HCT116 (cell line): Measurements from ENCODE around the gene MAP4K4. TPM values are rescaled to one million over a fixed set of nuclear protein-coding genes. Genes with fewer than 3 reads are reported as not detected.

ENCODE experiments used
- ATAC-seq: fragments of 200-7000 bp; cut with Tn5 transposase; 2 replicates; pipeline ENCODE4 v1.9.1; 2020; ENCODE audit warnings: mild to moderate bottlenecking, moderate library complexity
- BruUV-seq: library from RNA; stranded (reverse); fragments of 400-500 nt; replicated peaks from 2 replicates; lab custom pipeline; 2021; lab: Mats Ljungman, UMichigan
- CTCF ChIA-PET: fragments of 300-600 bp; sonication (Branson Sonifier 250); formaldehyde crosslinking; loops from one replicate; lab custom pipeline; 2021; ENCODE audit warnings: antibody characterized with exemption; lab: Charles Lee
- POLR2A ChIA-PET: fragments of 300-600, 350-600 bp; sonication (Branson Sonifier 250); formaldehyde crosslinking; loops from one replicate; lab custom pipeline; 2021; ENCODE audit warnings: antibody characterized with exemption; lab: Charles Lee
- RAD21 ChIA-PET, 2 experiments: fragments of 300-600 bp; sonication (Branson Sonifier 250); formaldehyde crosslinking; loops; one replicate each; lab custom pipeline; 2023; ENCODE audit warnings: low total read pairs in 2 of 2; ENCODE audit not compliant: uncharacterized antibody in 2 of 2, unreplicated experiment in 2 of 2, low non-redundant PET in 1 of 2; lab: Charles Lee
- DNase-seq: peaks from one replicate; pipeline ENCODE4 v3.0.0-alpha.2; 2010; ENCODE audit warnings: low read depth, low spot score
- H2AFZ ChIP-seq: fragments of 200-600 bp; shearing (Covaris generic), sonication (generic); 2 replicates; pipeline ENCODE4 v1.6.1; 2017; ENCODE audit warnings: low read depth, mixed run types, mixed read lengths, antibody characterized with exemption, low read length; ENCODE audit not compliant: poor library complexity, severe bottlenecking
- H3K27ac ChIP-seq: 2 replicates; pipeline ENCODE4 v1.5.1; 2012; ENCODE audit warnings: low read depth, low read length
- H3K27me3 ChIP-seq: fragments of 200-600 bp; sonication (generic); 2 replicates; pipeline ENCODE4 v1.6.1; 2016; ENCODE audit warnings: mixed run types, low read length, mixed read lengths; ENCODE audit not compliant: insufficient read depth
- H3K36me3 ChIP-seq, 2 experiments: fragments of 200-500 bp in 1 of 2; fragments of 200-600 bp in 1 of 2; sonication (Bioruptor generic) in 1 of 2; sonication (generic) in 1 of 2; 2 replicates each; pipeline versions ENCODE4 v1.5.1 to v1.6.1; 2014 to 2016; ENCODE audit warnings: low read length in 2 of 2, inconsistent platforms in 1 of 2, mixed read lengths in 1 of 2, mixed run types in 1 of 2; ENCODE audit not compliant: insufficient read depth in 2 of 2, control insufficient read depth in 1 of 2
- H3K4me1 ChIP-seq, 2 experiments: fragments of 200-600 bp in 1 of 2; sonication (generic) in 1 of 2; 2 replicates each; pipeline versions ENCODE4 v1.5.1 to v1.6.1; 2012 to 2017; ENCODE audit warnings: low read length in 2 of 2, inconsistent platforms in 1 of 2, mild to moderate bottlenecking in 1 of 2, mixed read lengths in 1 of 2, mixed run types in 1 of 2, moderate library complexity in 1 of 2; ENCODE audit not compliant: insufficient read depth in 2 of 2, control insufficient read depth in 1 of 2
- H3K4me2 ChIP-seq: fragments of 200-600 bp; sonication (generic); 2 replicates; pipeline ENCODE4 v1.6.1; 2017; ENCODE audit warnings: mixed run types, low read length, mixed read lengths
- H3K4me3 ChIP-seq, 2 experiments: fragments of 200-600 bp in 1 of 2; sonication (generic) in 1 of 2; replicated peaks in 1 of 2; 2 replicates each; pipeline ENCODE4 v1.5.1; 2011 to 2016; ENCODE audit warnings: low read length in 2 of 2, control low read depth in 1 of 2, low read depth in 1 of 2, mild to moderate bottlenecking in 1 of 2, mixed read lengths in 1 of 2, mixed run types in 1 of 2
- H3K79me2 ChIP-seq: fragments of 200-600 bp; sonication (generic); 2 replicates; pipeline ENCODE4 v1.6.1; 2017; ENCODE audit warnings: mild to moderate bottlenecking, mixed run types, low read length, moderate library complexity, mixed read lengths; ENCODE audit not compliant: insufficient read depth
- H3K9ac ChIP-seq: fragments of 200-600 bp; sonication (generic); 2 replicates; pipeline ENCODE4 v1.6.1; 2016; ENCODE audit warnings: low read length, mixed read lengths
- H3K9me2 ChIP-seq: fragments of 200-600 bp; sonication (generic), shearing (Covaris generic); 2 replicates; pipeline ENCODE4 v1.6.1; 2017; ENCODE audit warnings: mixed run types, mild to moderate bottlenecking, moderate library complexity; ENCODE audit not compliant: insufficient read depth
- H3K9me3 ChIP-seq, 2 experiments: fragments of 200-500 bp in 1 of 2; fragments of 200-600 bp in 1 of 2; sonication (Bioruptor generic) in 1 of 2; sonication (generic) in 1 of 2; 2 replicates each; pipeline ENCODE4 v1.6.1; 2014 to 2017; ENCODE audit warnings: low read length in 2 of 2, mixed read lengths in 2 of 2, inconsistent platforms in 1 of 2, low read depth in 1 of 2, mild to moderate bottlenecking in 1 of 2, mixed run types in 1 of 2, moderate library complexity in 1 of 2; ENCODE audit not compliant: control insufficient read depth in 1 of 2, insufficient read depth in 1 of 2
- H4K20me1 ChIP-seq: fragments of 200-600 bp; sonication (generic), shearing (Covaris generic); 2 replicates; pipeline ENCODE4 v1.6.1; 2017; ENCODE audit warnings: mixed run types, mild to moderate bottlenecking, moderate library complexity; ENCODE audit not compliant: insufficient read depth
- CBX3 ChIP-seq: IDR thresholded peaks from 2 replicates; pipeline ENCODE4 v1.6.1; 2012; ENCODE audit warnings: low read depth
- EGR1 ChIP-seq: IDR thresholded peaks from 2 replicates; pipeline ENCODE4 v1.6.1; 2012; ENCODE audit warnings: low read depth
- EZH2phosphoT487 ChIP-seq: fragments of 200-600 bp; IDR thresholded peaks from 2 replicates; pipeline ENCODE4 v1.6.1; 2018; ENCODE audit warnings: antibody characterized with exemption, borderline replicate concordance
- FOSL1 ChIP-seq: IDR thresholded peaks from 2 replicates; pipeline ENCODE4 v1.6.1; 2012; ENCODE audit warnings: low read depth
- JUND ChIP-seq: IDR thresholded peaks from 2 replicates; pipeline ENCODE4 v1.6.1; 2012
- POLR2A ChIP-seq: IDR thresholded peaks from 2 replicates; pipeline ENCODE4 v1.7.0; 2011; ENCODE audit warnings: borderline replicate concordance; ENCODE audit not compliant: insufficient read depth, insufficient read length; ENCODE audit errors: extremely low read depth
- POLR2AphosphoS5 ChIP-seq: IDR thresholded peaks from 2 replicates; pipeline ENCODE4 v1.6.1; 2011; ENCODE audit warnings: mild to moderate bottlenecking, low read depth, low read length, moderate library complexity
- SIN3A ChIP-seq: IDR thresholded peaks from 2 replicates; pipeline ENCODE4 v1.6.1; 2012; ENCODE audit warnings: low read depth
- SP1 ChIP-seq: IDR thresholded peaks from 2 replicates; pipeline ENCODE4 v1.6.1; 2012; ENCODE audit warnings: low read depth
- SRF ChIP-seq: IDR thresholded peaks from 2 replicates; pipeline ENCODE4 v1.6.1; 2012; ENCODE audit warnings: low read depth
- ZFX ChIP-seq: fragments of 450-650 bp; IDR thresholded peaks from 2 replicates; pipeline ENCODE4 v1.6.1; 2017
- intact Hi-C: fragments of 100-400 bp; cut with micrococcal nuclease; formaldehyde crosslinking; loops from 2 replicates; pipeline ENCODE4 v1.10.0; 2022
- total RNA-seq: library from RNA; stranded (reverse); gene quantifications from one replicate; pipeline ENCODE4 v1.2.1, GENCODE V29; 2021; ENCODE audit not compliant: unreplicated experiment
- TF ChIP-seq, protein P1 (sequence below): IDR thresholded peaks from 2 replicates; pipeline ENCODE4 v1.6.1; 2012
- TF ChIP-seq, protein P2 (sequence below), 3 experiments: fragments of 200-600 bp in 1 of 3; sonication (generic) in 1 of 3; IDR thresholded peaks in 2 of 3; conservative IDR thresholded peaks in 1 of 3; 2 replicates each; pipeline ENCODE4 v1.5.1; 2012 to 2017; ENCODE audit warnings: low read depth in 2 of 3, low read length in 2 of 3, antibody characterized with exemption in 1 of 3, borderline replicate concordance in 1 of 3, control low read depth in 1 of 3, mild to moderate bottlenecking in 1 of 3, mixed read lengths in 1 of 3, mixed run types in 1 of 3, moderate library complexity in 1 of 3; ENCODE audit not compliant: insufficient read depth in 1 of 3
- TF ChIP-seq, protein P3 (sequence below): IDR thresholded peaks from 2 replicates; pipeline ENCODE4 v1.6.1; 2012
- TF ChIP-seq, protein P4 (sequence below): IDR thresholded peaks from 2 replicates; pipeline ENCODE4 v1.6.1; 2012; ENCODE audit warnings: low read depth

Gene MAP4K4
- total RNA-seq, 1 experiment from 2014 or later: 62.3 TPM

DNA sequence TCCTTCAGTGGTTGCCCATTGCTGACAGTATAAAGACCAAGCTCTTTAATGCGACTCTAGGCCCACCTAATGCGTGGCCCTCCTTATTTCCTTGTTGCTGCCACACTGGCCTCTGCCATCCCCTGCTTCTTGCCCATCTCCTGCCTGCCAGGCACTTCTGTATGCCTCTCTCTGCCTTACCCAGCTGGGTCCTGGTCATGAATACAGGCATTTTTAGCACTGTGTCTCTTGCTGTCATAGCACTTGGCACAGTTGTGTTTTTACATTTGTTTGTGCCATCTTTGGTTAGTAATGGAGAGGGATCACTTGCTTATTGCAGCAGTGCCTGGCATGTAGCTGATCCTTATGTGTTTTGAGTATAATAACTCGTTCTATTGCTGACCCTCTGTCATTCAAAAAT, 38.7 kb downstream of the MAP4K4 start:
- no peaks in the 10 kb centered on the region for H3K9me3 ChIP-seq
- H3K27ac ChIP-seq: no peak overlapping the region
- H3K4me2 ChIP-seq: no peak overlapping the region
- H3K4me1 ChIP-seq: peaks cover 0 to 2% of the 10 kb centered on the region in 2 experiments; a peak in 1 of 4 replicates
- H3K4me3 ChIP-seq: no peak overlapping the region
- H3K27me3 ChIP-seq: no peaks in the 10 kb centered on the region
- ATAC-seq (no peak), DNase-seq (no peak)
- no TSS peak for BruUV-seq
- H3K36me3 ChIP-seq: no peaks in the 10 kb centered on the region
- peaks cover 6% of the 10 kb centered on the region for H4K20me1 ChIP-seq
- ChIA-PET POLR2A (no interaction called here), RAD21 (no interaction called here), CTCF (no interaction called here)
- H3K9ac ChIP-seq: no peak overlapping the region
- H2AFZ ChIP-seq: no peak overlapping the region
- TF ChIP-seq, protein P1, sequence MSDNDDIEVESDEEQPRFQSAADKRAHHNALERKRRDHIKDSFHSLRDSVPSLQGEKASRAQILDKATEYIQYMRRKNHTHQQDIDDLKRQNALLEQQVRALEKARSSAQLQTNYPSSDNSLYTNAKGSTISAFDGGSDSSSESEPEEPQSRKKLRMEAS: no peak
- TF ChIP-seq SIN3A: no peak
- no peak for TF ChIP-seq POLR2AphosphoS5
- TF ChIP-seq, protein P2, sequence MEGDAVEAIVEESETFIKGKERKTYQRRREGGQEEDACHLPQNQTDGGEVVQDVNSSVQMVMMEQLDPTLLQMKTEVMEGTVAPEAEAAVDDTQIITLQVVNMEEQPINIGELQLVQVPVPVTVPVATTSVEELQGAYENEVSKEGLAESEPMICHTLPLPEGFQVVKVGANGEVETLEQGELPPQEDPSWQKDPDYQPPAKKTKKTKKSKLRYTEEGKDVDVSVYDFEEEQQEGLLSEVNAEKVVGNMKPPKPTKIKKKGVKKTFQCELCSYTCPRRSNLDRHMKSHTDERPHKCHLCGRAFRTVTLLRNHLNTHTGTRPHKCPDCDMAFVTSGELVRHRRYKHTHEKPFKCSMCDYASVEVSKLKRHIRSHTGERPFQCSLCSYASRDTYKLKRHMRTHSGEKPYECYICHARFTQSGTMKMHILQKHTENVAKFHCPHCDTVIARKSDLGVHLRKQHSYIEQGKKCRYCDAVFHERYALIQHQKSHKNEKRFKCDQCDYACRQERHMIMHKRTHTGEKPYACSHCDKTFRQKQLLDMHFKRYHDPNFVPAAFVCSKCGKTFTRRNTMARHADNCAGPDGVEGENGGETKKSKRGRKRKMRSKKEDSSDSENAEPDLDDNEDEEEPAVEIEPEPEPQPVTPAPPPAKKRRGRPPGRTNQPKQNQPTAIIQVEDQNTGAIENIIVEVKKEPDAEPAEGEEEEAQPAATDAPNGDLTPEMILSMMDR (IDR thresholded peaks at IDR 0.05 in 2 of 3, conservative IDR thresholded peaks at IDR 0.05 in 1 of 3; ENCODE audit: borderline replicate concordance in 1 of 3, insufficient read depth in 1 of 3, low read depth in 2 of 3, low read length in 2 of 3): no peak
- no peak for TF ChIP-seq JUND
- TF ChIP-seq EGR1: no peak
- TF ChIP-seq FOSL1: no peak
- TF ChIP-seq POLR2A: no peak
- no peak for TF ChIP-seq EZH2phosphoT487
- TF ChIP-seq, protein P3, sequence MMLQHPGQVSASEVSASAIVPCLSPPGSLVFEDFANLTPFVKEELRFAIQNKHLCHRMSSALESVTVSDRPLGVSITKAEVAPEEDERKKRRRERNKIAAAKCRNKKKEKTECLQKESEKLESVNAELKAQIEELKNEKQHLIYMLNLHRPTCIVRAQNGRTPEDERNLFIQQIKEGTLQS: no peak
- no peak for TF ChIP-seq SRF
- no peak for TF ChIP-seq ZFX
- no peak for TF ChIP-seq SP1
- TF ChIP-seq, protein P4, sequence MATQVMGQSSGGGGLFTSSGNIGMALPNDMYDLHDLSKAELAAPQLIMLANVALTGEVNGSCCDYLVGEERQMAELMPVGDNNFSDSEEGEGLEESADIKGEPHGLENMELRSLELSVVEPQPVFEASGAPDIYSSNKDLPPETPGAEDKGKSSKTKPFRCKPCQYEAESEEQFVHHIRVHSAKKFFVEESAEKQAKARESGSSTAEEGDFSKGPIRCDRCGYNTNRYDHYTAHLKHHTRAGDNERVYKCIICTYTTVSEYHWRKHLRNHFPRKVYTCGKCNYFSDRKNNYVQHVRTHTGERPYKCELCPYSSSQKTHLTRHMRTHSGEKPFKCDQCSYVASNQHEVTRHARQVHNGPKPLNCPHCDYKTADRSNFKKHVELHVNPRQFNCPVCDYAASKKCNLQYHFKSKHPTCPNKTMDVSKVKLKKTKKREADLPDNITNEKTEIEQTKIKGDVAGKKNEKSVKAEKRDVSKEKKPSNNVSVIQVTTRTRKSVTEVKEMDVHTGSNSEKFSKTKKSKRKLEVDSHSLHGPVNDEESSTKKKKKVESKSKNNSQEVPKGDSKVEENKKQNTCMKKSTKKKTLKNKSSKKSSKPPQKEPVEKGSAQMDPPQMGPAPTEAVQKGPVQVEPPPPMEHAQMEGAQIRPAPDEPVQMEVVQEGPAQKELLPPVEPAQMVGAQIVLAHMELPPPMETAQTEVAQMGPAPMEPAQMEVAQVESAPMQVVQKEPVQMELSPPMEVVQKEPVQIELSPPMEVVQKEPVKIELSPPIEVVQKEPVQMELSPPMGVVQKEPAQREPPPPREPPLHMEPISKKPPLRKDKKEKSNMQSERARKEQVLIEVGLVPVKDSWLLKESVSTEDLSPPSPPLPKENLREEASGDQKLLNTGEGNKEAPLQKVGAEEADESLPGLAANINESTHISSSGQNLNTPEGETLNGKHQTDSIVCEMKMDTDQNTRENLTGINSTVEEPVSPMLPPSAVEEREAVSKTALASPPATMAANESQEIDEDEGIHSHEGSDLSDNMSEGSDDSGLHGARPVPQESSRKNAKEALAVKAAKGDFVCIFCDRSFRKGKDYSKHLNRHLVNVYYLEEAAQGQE: no peak
- TF ChIP-seq CBX3: no peak
- intact Hi-C loops: no loop called here
- H3K79me2 ChIP-seq: peaks cover 90% of the 10 kb centered on the region
- H3K9me2 ChIP-seq: no peaks in the 10 kb centered on the region
